Fibroblast of peridontal ligament (primary cell): ENCODE measurements around the gene MYLK.
"Not testable (repeated sequence)": the region's sequence is repeated elsewhere in the genome, so short reads cannot be mapped to it uniquely, and the experiment has no call there.

Experiments used
- DNase-seq: peaks from one replicate; pipeline ENCODE4 v3.0.0-alpha.2; 2010; ENCODE audit errors: extremely low read depth

Gene MYLK

GRCh38 chr3:123884203-123884831, at the start of gene MYLK:
TSS of gene MYLK (minus strand) at chr3:123884332. CDS start at chr3:123793841, 90,491 bp downstream.
- DNase-seq: peak; percentile 84

- peak; percentile 52 for DNase-seq
Observed at GRCh38 chr3:123930445-123930844, 46.3 kb upstream of the MYLK start.

- no peak for DNase-seq
Observed at GRCh38 chr3:123929325-123929724, 45.2 kb upstream of the MYLK start.

- DNase-seq: no peak
Observed at GRCh38 chr3:123926396-123926795, 42.3 kb upstream of the MYLK start.

GRCh38 chr3:123920868-123921267, 36.7 kb upstream of the MYLK start:
- no peak for DNase-seq

- DNase-seq: no peak
Observed at GRCh38 chr3:123920383-123920782, 36.3 kb upstream of the MYLK start.

- DNase-seq: no peak
Observed at GRCh38 chr3:123919353-123919752, 35.2 kb upstream of the MYLK start.

GRCh38 chr3:123914829-123915228, 30.7 kb upstream of the MYLK start:
- no peak for DNase-seq

GRCh38 chr3:123909785-123910184, 25.7 kb upstream of the MYLK start:
- DNase-seq: no peak

GRCh38 chr3:123907720-123908119, 23.6 kb upstream of the MYLK start:
- DNase-seq: no peak

- DNase-seq: no peak
Observed at GRCh38 chr3:123899300-123899865, 15.3 kb upstream of the MYLK start.

- no peak for DNase-seq
Observed at GRCh38 chr3:123893012-123893411, 8.9 kb upstream of the MYLK start.

- no peak for DNase-seq
Observed at GRCh38 chr3:123892195-123892594, 8.1 kb upstream of the MYLK start.

GRCh38 chr3:123890991-123891390, 6.9 kb upstream of the MYLK start:
- not testable (repeated sequence) for DNase-seq

GRCh38 chr3:123890162-123890561, 6.0 kb upstream of the MYLK start:
- not testable (repeated sequence) for DNase-seq

- DNase-seq: no peak
Observed at GRCh38 chr3:123884993-123885392, 861 bp upstream of the MYLK start.

GRCh38 chr3:123883701-123884202, 380 bp downstream of the MYLK start:
- peak; percentile 17 for DNase-seq

- DNase-seq: no peak
Observed at GRCh38 chr3:123883111-123883510, 1.0 kb downstream of the MYLK start.

GRCh38 chr3:123881771-123882170, 2.4 kb downstream of the MYLK start:
- DNase-seq: no peak

- peak; percentile 64 for DNase-seq
Observed at GRCh38 chr3:123880998-123881561, 3.1 kb downstream of the MYLK start.

- DNase-seq: no peak
Observed at GRCh38 chr3:123878807-123879206, 5.3 kb downstream of the MYLK start.

GRCh38 chr3:123877965-123878364, 6.2 kb downstream of the MYLK start:
- DNase-seq: no peak

- DNase-seq: no peak
Observed at GRCh38 chr3:123877466-123877865, 6.7 kb downstream of the MYLK start.
